ENCODE results near the gene CCNI2.
A peak's percentile ranks its signal among the peaks of the same experiment; 100 is the strongest.

The CCNI2 gene

GRCh38 chr5:132733499-132734148, 13.6 kb upstream of the CCNI2 start:
- Histone ChIP-seq H3K4me1 (peaks cover 11 to 21% (median 15%) of the 10 kb centered on the region in 10 experiments), H4K20me1 (peaks cover 0 to 22% (median 0%) of the 10 kb centered on the region in 11 experiments; a peak in 5 of 22 replicates), H3K27me3 (no peaks in the 10 kb centered on the region), H3K27ac (no peak overlapping the region), H3K9me3 (replicated peaks in 1 of 11) (no peaks in the 10 kb centered on the region), H3K4me2 (no peak overlapping the region), H3K36me3 (peaks cover 0 to 21% (median 9%) of the 10 kb centered on the region in 11 experiments; a peak in 13 of 22 replicates), H3K9ac (no peak overlapping the region), H3K4me3 (no peak overlapping the region)
- TF ChIP-seq Cebpa-rat (IDR thresholded peaks at IDR 0.05): no peak

DNA sequence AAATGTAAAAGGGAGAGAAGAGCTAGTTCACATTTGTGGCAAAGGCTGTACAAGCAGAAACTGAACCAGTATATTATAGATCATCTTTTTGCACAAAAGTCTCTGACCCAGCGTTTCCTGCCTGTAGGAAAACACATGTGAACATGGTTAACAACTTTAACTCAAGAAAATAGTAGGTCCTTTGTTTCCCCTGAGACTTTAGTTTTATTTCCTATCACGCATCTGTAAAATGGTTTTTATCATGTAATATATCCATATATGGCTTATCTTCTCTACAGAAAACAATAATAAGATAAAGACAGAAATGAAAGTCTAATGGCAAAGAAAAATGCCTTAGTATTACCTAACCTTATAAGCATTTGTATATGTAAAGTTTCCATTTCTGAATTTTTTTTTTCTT, 12.5 kb upstream of the CCNI2 start:
- Histone ChIP-seq H3K36me3 (peaks cover 0 to 21% (median 9%) of the 10 kb centered on the region in 11 experiments; a peak in 13 of 22 replicates), H3K4me2 (no peak overlapping the region), H3K9ac (no peak overlapping the region), H3K27me3 (no peaks in the 10 kb centered on the region), H3K9me3 (replicated peaks in 1 of 11) (no peaks in the 10 kb centered on the region), H3K4me1 (peaks cover 7 to 21% (median 15%) of the 10 kb centered on the region in 10 experiments), H3K4me3 (no peak overlapping the region), H3K27ac (no peak overlapping the region), H4K20me1 (peaks cover 0 to 22% (median 0%) of the 10 kb centered on the region in 11 experiments; a peak in 5 of 22 replicates)
- TF ChIP-seq Cebpa-rat (IDR thresholded peaks at IDR 0.05): no peak

- peak within 1 kb of the TSS in 10 of 11 experiments; percentile 30 to 70 (median 52); a peak in 16 of 22 replicates for H3K27ac ChIP-seq
- H3K36me3 ChIP-seq: peaks cover 0 to 11% (median 3%) of the 10 kb centered on the region in 11 experiments; a peak in 5 of 22 replicates
Observed at GRCh38 chr5:132736853-132737833, 10.1 kb upstream of the CCNI2 start, which contains the start of gene KIF3A. Gene KIF3A (minus strand): TSS chr5:132737546. CDS start chr5:132737419, 127 bp downstream.

DNA sequence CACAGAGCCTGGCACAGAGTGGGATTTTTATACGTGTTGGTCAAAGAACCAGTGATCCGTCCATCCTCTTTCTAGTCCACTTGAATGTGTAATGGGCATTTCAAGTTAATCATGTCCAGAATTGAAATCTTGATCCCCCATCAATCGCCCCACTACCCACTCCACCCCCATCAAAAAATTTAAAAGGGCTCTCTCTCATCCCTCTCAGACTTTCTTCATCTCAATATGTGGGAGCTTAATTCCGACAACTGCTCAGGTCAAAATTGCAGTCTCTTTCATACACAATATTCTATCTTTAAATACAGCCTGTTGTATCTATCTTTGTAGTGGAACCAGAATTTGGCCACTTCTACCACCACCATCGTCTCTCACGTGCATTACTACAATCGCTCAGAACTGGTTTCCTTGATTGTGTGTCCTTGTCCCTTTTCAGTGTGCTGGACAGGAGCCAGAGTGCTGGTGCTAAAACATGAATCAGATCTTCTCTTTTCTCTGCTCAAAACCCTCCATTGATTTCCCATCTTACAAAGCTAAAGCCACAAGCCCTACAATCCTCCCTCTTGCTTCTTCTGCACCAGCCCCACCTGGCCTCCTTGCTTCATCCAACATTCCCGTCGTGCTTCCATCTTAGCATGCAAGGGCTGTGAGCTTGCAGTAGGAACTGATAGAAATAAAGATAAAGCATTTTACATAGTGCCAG, 9.1 kb upstream of the CCNI2 start:
- 0 out of 22 replicates have a peak overlapping the region, but pooled peaks of 1 of the 11 experiments have one; percentile 80 for H3K9ac ChIP-seq
- no peak for TF ChIP-seq Cebpa-rat (IDR thresholded peaks at IDR 0.05)
- H3K4me3 ChIP-seq: peak overlapping the region; percentile 70 to 89 (median 77); a peak in 18 of 20 replicates
- no peaks in the 10 kb centered on the region for H3K27me3 ChIP-seq
- H3K4me2 ChIP-seq: peak overlapping the region; percentile 79 to 98 (median 91)
- peaks cover 6 to 21% (median 15%) of the 10 kb centered on the region in 10 experiments for H3K4me1 ChIP-seq
- peaks cover 0 to 6% (median 0%) of the 10 kb centered on the region in 11 experiments; a peak in 5 of 22 replicates for H3K36me3 ChIP-seq
- no peak overlapping the region for H3K27ac ChIP-seq
- H4K20me1 ChIP-seq: peaks cover 0 to 22% (median 0%) of the 10 kb centered on the region in 11 experiments; a peak in 5 of 22 replicates
- peaks cover 6 to 11% (median 7%) of the 10 kb centered on the region in 11 experiments; a peak in 18 of 22 replicates for H3K9me3 ChIP-seq (replicated peaks in 1 of 11)

More at GRCh38 chr5:132736853-132737833, 10.1 kb upstream of the CCNI2 start, which contains the start of gene KIF3A:
- TF ChIP-seq Cebpa-rat (IDR thresholded peaks at IDR 0.05): no peak
- Histone ChIP-seq H3K9me3 (replicated peaks in 1 of 11) (peaks cover 1 to 3% (median 2%) of the 10 kb centered on the region in 11 experiments; a peak in 17 of 22 replicates), H3K4me2 (peak within 1 kb of the TSS; percentile 82 to 98 (median 91)), H4K20me1 (peaks cover 0 to 22% (median 0%) of the 10 kb centered on the region in 11 experiments; a peak in 5 of 22 replicates), H3K4me1 (peaks cover 6 to 21% (median 15%) of the 10 kb centered on the region in 10 experiments), H3K27me3 (no peaks in the 10 kb centered on the region), H3K4me3 (peak within 1 kb of the TSS; percentile 70 to 89 (median 77)), H3K9ac (peak within 1 kb of the TSS; percentile 66 to 82 (median 80))

DNA sequence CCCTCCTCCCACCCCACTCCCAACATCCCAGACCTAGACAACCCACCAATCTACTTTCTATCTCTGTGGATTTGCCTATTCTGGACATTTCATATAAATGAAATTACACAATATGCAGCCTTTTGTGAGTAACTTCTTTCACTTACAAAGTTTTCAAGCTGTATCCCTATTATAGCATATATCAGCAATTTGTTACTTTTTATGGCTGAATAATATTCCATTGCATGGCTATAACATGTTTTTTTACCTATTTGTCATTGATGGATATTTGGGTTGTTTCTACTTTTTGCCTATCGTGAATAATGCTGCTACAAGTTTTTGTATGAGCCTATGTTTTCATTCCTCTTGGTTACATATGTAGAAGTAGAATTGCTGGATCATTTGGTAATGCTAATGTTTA, 8.0 kb upstream of the CCNI2 start:
- Histone ChIP-seq H4K20me1 (peaks cover 0 to 22% (median 0%) of the 10 kb centered on the region in 11 experiments; a peak in 4 of 22 replicates), H3K4me1 (peaks cover 6 to 21% (median 15%) of the 10 kb centered on the region in 10 experiments), H3K9ac (no peak overlapping the region), H3K27ac (no peak overlapping the region), H3K27me3 (no peaks in the 10 kb centered on the region), H3K4me3 (no peak overlapping the region), H3K4me2 (no peak overlapping the region), H3K9me3 (replicated peaks in 1 of 11) (peaks cover 6 to 13% (median 7%) of the 10 kb centered on the region in 11 experiments; a peak in 18 of 22 replicates), H3K36me3 (no peaks in the 10 kb centered on the region)
- TF ChIP-seq Cebpa-rat (IDR thresholded peaks at IDR 0.05): no peak

DNA sequence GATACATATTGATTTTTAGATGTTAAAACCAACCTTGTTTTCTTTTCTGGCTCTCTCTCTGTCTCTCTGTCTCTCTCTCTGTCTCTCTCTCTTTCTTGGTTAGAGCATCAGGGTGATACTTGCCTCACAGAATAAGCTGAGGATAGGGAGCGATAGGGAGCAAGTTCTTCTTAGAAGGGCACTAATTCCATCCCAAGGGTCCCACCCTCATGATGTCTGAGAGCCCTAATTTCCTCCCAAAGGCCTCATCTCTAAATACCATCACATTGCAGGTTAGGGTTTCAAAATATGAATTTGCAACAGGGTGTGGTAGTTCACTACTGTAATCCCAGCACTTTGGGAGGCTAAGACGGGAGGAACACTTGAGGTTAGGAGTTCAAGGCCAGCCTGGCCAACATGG, 5.1 kb upstream of the CCNI2 start:
- Histone ChIP-seq H3K4me3 (no peak overlapping the region), H3K9ac (no peak overlapping the region), H3K4me1 (peaks cover 0 to 8% (median 5%) of the 10 kb centered on the region in 10 experiments; a peak in 9 of 20 replicates), H3K9me3 (replicated peaks in 1 of 11) (peaks cover 7 to 16% (median 10%) of the 10 kb centered on the region in 11 experiments; a peak in 19 of 22 replicates), H4K20me1 (no peaks in the 10 kb centered on the region), H3K36me3 (no peaks in the 10 kb centered on the region), H3K4me2 (no peak overlapping the region), H3K27ac (no peak overlapping the region), H3K27me3 (peaks cover 12 to 23% (median 21%) of the 10 kb centered on the region in 11 experiments)
- no peak for TF ChIP-seq Cebpa-rat (IDR thresholded peaks at IDR 0.05)

GRCh38 chr5:132742626-132743025, 4.6 kb upstream of the CCNI2 start:
- TF ChIP-seq Cebpa-rat (IDR thresholded peaks at IDR 0.05): no peak

DNA sequence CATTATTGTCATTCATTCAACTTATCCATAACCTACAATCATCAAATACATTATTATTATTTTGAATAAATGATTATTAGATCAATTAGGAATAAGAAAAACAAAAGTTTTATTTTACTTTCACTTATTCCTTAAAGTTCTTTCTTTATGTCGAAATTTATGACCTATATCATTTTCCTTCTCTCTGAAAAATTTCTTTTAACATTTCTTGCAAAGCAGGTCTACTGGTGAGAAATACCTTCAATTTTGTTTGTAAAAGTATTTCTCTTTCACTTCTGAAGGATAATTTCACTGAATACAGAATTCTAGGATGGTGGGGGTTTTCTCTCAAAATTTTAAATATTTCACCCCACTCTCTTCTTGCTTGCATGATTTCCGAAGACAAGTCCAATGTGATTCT, 2.6 kb upstream of the CCNI2 start:
- no peak overlapping the region for H3K4me2 ChIP-seq
- peaks cover 0 to 3% (median 0%) of the 10 kb centered on the region in 10 experiments; a peak in 4 of 20 replicates for H3K4me1 ChIP-seq
- H3K27ac ChIP-seq: no peak overlapping the region
- H3K27me3 ChIP-seq: peaks cover 25 to 41% (median 33%) of the 10 kb centered on the region in 11 experiments
- H3K36me3 ChIP-seq: no peaks in the 10 kb centered on the region
- no peak overlapping the region for H3K4me3 ChIP-seq
- H4K20me1 ChIP-seq: no peaks in the 10 kb centered on the region
- peaks cover 16 to 27% (median 20%) of the 10 kb centered on the region in 11 experiments for H3K9me3 ChIP-seq (replicated peaks in 1 of 11)
- H3K9ac ChIP-seq: no peak overlapping the region
- no peak for TF ChIP-seq Cebpa-rat (IDR thresholded peaks at IDR 0.05)

More at GRCh38 chr5:132742626-132743025, 4.6 kb upstream of the CCNI2 start:
- no peak overlapping the region for H3K4me3 ChIP-seq
- H3K27ac ChIP-seq: no peak overlapping the region
- peaks cover 0 to 7% (median 4%) of the 10 kb centered on the region in 10 experiments; a peak in 9 of 20 replicates for H3K4me1 ChIP-seq
- H3K4me2 ChIP-seq: no peak overlapping the region
- H3K36me3 ChIP-seq: no peaks in the 10 kb centered on the region
- H4K20me1 ChIP-seq: no peaks in the 10 kb centered on the region
- H3K9me3 ChIP-seq (replicated peaks in 1 of 11): peaks cover 11 to 21% (median 15%) of the 10 kb centered on the region in 11 experiments
- H3K9ac ChIP-seq: no peak overlapping the region
- peaks cover 17 to 28% (median 25%) of the 10 kb centered on the region in 11 experiments for H3K27me3 ChIP-seq
